ENCODE results near the gene ZBTB2.
"Not testable (repeated sequence)": the region's sequence is repeated elsewhere in the genome, so short reads cannot be mapped to it uniquely, and the experiment has no call there.

ZBTB2 gene

GRCh38 chr6:151372164-151372563 lies 19.2 kb downstream of the ZBTB2 start:
- no peak for DNase-seq (ENCODE audit: low read depth)

GRCh38 chr6:151370509-151371078 lies 20.8 kb downstream of the ZBTB2 start:
- DNase-seq (ENCODE audit: low read depth): no peak

- no peak for DNase-seq (ENCODE audit: low read depth)
Measured at GRCh38 chr6:151365233-151365632, 26.1 kb downstream of the ZBTB2 start.

- DNase-seq (ENCODE audit: low read depth): no peak
Measured at GRCh38 chr6:151359486-151359885, 31.9 kb downstream of the ZBTB2 start.

- DNase-seq (ENCODE audit: low read depth): no peak
Measured at GRCh38 chr6:151358475-151358874, 32.9 kb downstream of the ZBTB2 start.

GRCh38 chr6:151357758-151358436 lies 33.5 kb downstream of the ZBTB2 start:
- DNase-seq (ENCODE audit: low read depth): no peak

- DNase-seq (ENCODE audit: low read depth): not testable (repeated sequence)
Measured at GRCh38 chr6:151356983-151357382, 34.4 kb downstream of the ZBTB2 start.

GRCh38 chr6:151353795-151354194 lies 37.6 kb downstream of the ZBTB2 start:
- DNase-seq (ENCODE audit: low read depth): no peak

- no peak for DNase-seq (ENCODE audit: low read depth)
Measured at GRCh38 chr6:151352410-151353396, 38.7 kb downstream of the ZBTB2 start.

- DNase-seq (ENCODE audit: low read depth): no peak
Measured at GRCh38 chr6:151351731-151352130, 39.6 kb downstream of the ZBTB2 start.

GRCh38 chr6:151351146-151351700 lies 40.1 kb downstream of the ZBTB2 start:
- DNase-seq (ENCODE audit: low read depth): no peak

GRCh38 chr6:151350442-151351145 lies 40.8 kb downstream of the ZBTB2 start:
- DNase-seq (ENCODE audit: low read depth): no peak

- DNase-seq (ENCODE audit: low read depth): no peak
Measured at GRCh38 chr6:151349651-151350270, 41.6 kb downstream of the ZBTB2 start.

- DNase-seq (ENCODE audit: low read depth): not testable (repeated sequence)
Measured at GRCh38 chr6:151342750-151343149, 48.6 kb downstream of the ZBTB2 start.

- DNase-seq (ENCODE audit: low read depth): no peak
Measured at GRCh38 chr6:151341476-151342195, 49.7 kb downstream of the ZBTB2 start.

- no peak for DNase-seq (ENCODE audit: low read depth)
Measured at GRCh38 chr6:151340219-151340978, 51.0 kb downstream of the ZBTB2 start.

- DNase-seq (ENCODE audit: low read depth): no peak
Measured at GRCh38 chr6:151339369-151339768, 52.0 kb downstream of the ZBTB2 start.

GRCh38 chr6:151338651-151339200 lies 52.6 kb downstream of the ZBTB2 start:
- DNase-seq (ENCODE audit: low read depth): no peak

- no peak for DNase-seq (ENCODE audit: low read depth)
Measured at GRCh38 chr6:151335930-151336329, 55.4 kb downstream of the ZBTB2 start.
